NCI-H2107 treated with DMSO at 0.1 percent for 48 hours (cell line): ENCODE data around the gene TPO.
A peak's percentile ranks its signal among the peaks of the same experiment; 100 is the strongest.

ENCODE experiments used
- DNase-seq: peaks from one replicate; lab custom pipeline; 2025; ENCODE audit not compliant: unreplicated experiment; lab: John Stamatoyannopoulos, UW

TPO gene

GRCh38 chr2:1518331-1518803 lies 105.1 kb downstream of the TPO start:
- DNase-seq, result no peak

GRCh38 chr2:1518867-1519530 lies 105.7 kb downstream of the TPO start:
- DNase-seq, result no peak

- no peak for DNase-seq
These were observed 108.1 kb downstream of the TPO start for GRCh38 chr2:1521191-1521877.

- no peak for DNase-seq
These were observed 108.9 kb downstream of the TPO start for GRCh38 chr2:1521878-1522830.

DNA sequence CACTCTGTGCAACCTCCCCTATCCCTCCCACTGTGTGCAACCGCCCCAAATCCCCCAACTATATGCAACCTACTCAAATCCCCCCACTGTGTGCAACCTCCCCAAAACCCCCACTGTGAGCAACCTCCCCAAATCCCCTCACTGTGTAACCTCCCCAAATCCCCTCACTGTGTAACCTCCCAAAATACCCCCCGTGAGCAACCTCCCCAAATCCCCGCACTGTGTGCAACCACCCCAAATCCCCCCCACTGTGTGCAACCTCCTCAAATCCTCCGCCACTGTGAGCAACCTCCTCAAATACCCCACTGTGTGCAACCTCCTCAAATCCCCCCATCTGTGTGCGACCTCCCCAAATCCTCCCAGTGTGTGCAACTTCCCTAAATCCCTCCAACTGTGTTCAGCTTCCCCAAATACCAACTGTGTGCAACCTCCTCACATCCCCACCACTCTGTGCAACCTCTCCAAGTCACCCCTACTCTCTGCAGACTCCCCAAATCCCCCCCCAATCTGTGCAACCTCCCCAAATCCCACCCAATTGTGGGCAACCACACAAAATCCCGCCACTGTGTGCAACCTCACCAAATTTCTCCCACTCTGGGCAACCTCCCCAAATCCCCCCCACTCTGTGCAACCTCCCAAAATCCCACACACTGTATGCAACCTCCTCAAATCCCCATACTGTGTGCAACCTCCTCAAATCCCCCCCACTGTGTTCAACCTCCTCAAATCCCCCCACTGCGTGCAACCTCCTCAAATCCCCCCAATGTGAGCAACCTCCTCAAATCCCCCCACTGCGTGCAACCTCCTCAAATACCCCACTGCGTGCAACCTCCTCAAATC lies 114.1 kb downstream of the TPO start:
- DNase-seq, result no peak

DNA sequence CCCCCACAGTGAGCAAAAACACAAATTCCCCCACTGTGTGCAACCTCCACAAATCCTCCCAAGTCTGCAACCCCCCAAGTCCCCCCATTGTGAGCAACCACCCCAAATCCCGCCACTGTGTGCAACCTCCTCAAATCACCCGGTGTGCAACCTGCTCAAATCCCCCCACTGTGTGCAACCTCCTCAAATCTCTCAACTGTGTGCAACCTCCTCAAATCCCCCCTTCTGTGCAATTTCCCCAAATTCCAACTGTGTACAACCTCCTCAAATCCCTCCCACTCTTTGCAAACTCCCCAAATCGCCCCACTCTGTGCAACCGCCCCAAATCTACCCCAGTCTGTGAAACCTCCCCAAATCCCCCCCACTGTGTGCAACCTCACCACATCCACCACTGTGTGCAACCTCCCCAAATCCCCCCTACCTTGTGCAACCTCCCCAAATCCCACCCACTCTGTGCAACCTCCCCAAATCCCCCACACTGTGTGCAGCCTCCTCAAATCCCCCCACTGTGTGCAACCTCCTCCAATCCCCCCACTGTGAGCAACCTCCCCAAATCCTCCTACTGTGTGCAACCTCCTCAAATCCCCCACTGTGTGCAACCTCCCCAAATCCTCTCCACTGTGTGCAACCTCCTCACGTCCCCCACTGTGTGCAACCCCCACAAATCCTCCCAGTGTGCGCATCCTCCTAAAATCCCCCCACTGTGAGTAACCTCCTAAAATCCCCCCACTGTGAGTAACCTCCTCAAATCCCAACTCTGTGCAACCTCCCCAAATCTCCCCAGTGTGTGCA lies 115.2 kb downstream of the TPO start:
- no peak for DNase-seq

GRCh38 chr2:1538663-1539062 lies 125.4 kb downstream of the TPO start:
- peak; percentile 26 for DNase-seq

- DNase-seq, result no peak
These were observed 126.2 kb downstream of the TPO start for GRCh38 chr2:1539441-1539840.

DNA sequence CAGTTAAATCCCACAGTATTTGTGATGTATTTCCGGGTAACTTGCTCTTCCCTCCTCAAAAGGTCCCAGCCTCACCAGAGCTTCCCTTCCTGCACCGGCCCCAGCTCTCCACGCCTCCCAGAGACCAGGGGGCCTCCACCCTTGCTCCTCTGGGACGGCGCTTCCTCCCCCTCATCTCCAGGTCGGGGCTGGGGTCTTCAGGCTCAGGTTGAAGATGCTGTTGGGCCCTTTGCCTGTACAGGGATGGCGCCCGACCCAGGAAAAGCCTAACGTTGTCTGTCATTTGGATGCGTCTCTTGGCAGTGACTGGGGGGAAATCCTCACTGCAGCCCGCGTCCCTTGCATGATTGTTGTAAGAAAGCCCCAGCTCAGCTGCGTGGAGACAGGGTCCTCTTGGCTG lies 126.7 kb downstream of the TPO start:
- DNase-seq, result no peak

DNA sequence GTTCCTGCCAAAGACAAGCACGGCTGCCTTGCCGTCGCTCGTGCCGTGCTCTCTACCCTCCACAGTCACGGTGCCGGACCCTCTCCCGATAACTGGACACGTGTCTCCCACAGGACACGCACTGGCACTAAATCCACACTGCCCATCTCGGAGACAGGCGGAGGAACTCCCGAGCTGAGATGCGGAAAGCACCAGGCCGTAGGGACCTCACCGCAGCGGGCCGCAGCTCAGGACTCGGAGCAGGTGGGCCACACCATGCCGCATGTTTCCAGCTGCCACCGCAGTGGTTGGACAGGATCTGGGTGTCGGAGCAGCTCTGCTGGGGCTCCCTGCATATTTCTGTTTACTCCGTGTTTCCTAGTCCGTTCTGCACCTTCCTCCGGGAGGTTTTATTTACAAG lies 127.2 kb downstream of the TPO start:
- no peak for DNase-seq

DNA sequence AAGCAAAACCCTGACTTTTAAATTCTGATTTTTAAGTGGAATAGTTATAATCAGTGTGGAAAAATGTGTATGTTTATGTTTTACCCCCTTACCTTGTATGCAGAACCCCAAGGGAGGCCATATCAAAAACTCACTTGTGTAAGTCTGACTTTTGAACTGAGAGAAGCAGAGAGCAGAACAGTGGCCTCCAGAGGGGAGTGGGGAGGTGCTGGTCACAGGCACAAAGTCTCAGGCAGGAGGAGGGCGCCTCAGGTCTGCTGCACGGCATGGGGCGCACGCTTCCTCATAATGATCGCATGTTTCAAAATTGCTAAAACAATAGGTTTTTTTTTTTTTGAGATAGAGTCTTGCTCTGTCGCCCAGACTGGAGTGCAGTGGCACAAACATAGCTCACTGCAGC lies 127.8 kb downstream of the TPO start:
- DNase-seq, result no peak

- peak; percentile 38 for DNase-seq
These were observed 128.7 kb downstream of the TPO start for GRCh38 chr2:1541819-1542475.

GRCh38 chr2:1542971-1543370 lies 129.7 kb downstream of the TPO start:
- no peak for DNase-seq

DNA sequence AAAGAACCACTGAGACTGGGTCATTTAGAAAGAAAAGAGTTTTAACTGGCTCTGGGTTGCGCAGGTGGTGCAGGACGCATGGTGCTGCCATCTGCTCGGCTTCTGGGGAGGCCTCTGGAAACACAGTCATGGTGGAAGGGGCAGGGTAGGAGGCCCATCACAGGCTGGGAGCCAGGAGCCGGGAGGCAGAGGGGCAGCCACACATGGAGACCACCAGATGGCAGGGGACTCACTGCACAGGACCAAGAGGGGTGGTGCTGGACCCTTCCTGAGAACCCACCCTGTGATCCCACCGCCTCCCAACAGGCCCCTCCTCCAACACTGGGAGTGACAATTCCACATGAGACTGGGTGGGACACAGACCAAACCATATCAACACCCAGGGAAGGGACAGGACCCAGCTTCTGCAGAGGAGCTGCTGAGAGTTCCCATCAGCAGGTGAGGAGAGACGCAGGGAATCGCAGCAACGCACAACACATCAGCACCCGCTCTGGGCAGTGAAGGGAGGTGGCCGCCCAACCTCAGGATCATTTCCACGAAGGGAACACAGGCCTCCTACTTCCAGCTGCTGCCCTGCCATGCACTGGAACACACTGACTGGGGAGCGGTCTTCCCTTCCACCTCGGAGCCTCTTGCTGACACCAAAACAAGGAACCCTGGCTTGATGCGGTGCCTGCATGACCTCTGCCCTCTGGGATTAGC lies 130.7 kb downstream of the TPO start:
- DNase-seq, result no peak

- no peak for DNase-seq
These were observed 131.3 kb downstream of the TPO start for GRCh38 chr2:1544478-1545069.

- DNase-seq, result peak; percentile 36
These were observed 132.8 kb downstream of the TPO start for GRCh38 chr2:1546023-1546591.

DNA sequence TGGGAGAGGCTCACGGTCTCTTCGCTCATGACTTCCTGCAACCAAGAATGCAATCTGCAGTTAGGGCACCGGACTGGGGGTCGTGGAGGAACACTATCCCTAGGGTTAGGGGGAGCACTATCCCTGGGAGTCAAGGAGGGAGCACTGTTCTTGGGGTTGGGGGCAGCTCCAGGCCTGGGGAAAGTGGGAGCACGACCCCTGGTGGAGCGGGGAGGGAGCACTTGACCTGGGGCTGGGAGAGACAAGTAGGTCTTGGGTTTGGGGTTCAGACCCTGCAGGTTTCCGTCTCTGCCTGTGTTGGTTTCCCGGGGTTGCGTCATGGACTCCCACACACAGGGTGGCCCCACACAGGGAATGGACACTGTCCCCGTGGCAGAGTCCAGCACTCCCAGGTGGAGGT lies 133.6 kb downstream of the TPO start:
- DNase-seq, result no peak
